Testis (tissue), 3 donors: ENCODE data around the gene ADGRF3. TPM values are rescaled to one million over a fixed set of nuclear protein-coding genes. Genes with fewer than 3 reads are reported as not detected.
"Not testable (repeated sequence)": the region's sequence is repeated elsewhere in the genome, so short reads cannot be mapped to it uniquely, and the experiment has no call there.

Experiments
- DNase-seq: peaks from one replicate; pipeline ENCODE4 v3.0.0-alpha.2; 2019
- H3K27ac ChIP-seq, 2 donors: fragments of 200-600 bp; sonication (generic); one replicate each; pipeline ENCODE4 v1.5.1; 2019
- H3K27me3 ChIP-seq: fragments of 200-600 bp; sonication (generic); one replicate; pipeline ENCODE4 v1.5.1; 2019
- H3K36me3 ChIP-seq: fragments of 200-600 bp; sonication (generic); one replicate; pipeline ENCODE4 v1.5.1; 2017; ENCODE audit warnings: low read depth; ENCODE audit errors: missing control alignments
- H3K4me1 ChIP-seq: fragments of 200-600 bp; sonication (generic); one replicate; pipeline ENCODE4 v1.5.1; 2019
- H3K4me3 ChIP-seq, 2 donors: fragments of 200-600 bp; sonication (generic); one replicate each; pipeline ENCODE4 v1.5.1; 2017 to 2019
- H3K9me3 ChIP-seq: fragments of 200-600 bp; sonication (generic); one replicate; pipeline ENCODE4 v1.5.1; 2017
- CTCF ChIP-seq, 3 experiments: fragments of 450-650 bp in 2 of 3; fragments of 200-600 bp in 1 of 3; sonication (generic) in 1 of 3; IDR thresholded peaks; one replicate each; pipeline ENCODE4 v1.5.1; 2016 to 2019; ENCODE audit warnings: antibody characterized with exemption in 3 of 3, mild to moderate bottlenecking in 2 of 3, moderate library complexity in 1 of 3
- POLR2A ChIP-seq: fragments of 450-650 bp; IDR thresholded peaks from one replicate; pipeline ENCODE4 v1.6.1; 2017; ENCODE audit warnings: antibody characterized with exemption, mild to moderate bottlenecking, moderate library complexity
- WGBS, 2 donors: methylation state at CpG; one replicate each; pipeline ENCODE4 v1.1.5; 2018; 5-methylcytosine and 5-hydroxymethylcytosine counted together
- intact Hi-C: fragments of 100-400 bp; cut with DNase I; formaldehyde crosslinking; loops from one replicate; pipeline ENCODE4 v1.15.1; 2023; ENCODE audit warnings: low total_unique reads
- polyA plus RNA-seq: library from polyadenylated mRNA; stranded (reverse); fragments of 350-450 nt; fragmentation: Illumina TruSeq; extraction: RNeasy Lipid Tissue Mini Kit (QIAGEN cat#74804); gene quantifications from one replicate; pipeline ENCODE4 v1.2.3, GENCODE V29; 2014; ENCODE audit warnings: low read depth, low replicate concordance; ENCODE audit not compliant: insufficient read depth
- total RNA-seq, 2 donors: library from RNA; depleted of rRNA; stranded (reverse); fragments of >200 nt; gene quantifications; one replicate each; pipeline ENCODE4 v1.2.3, GENCODE V29; 2016

ADGRF3 gene
- total and polyA plus RNA-seq, 3 donors from 2014 or later, result 1.0 to 2.2 (median 1.6) TPM

- H3K27ac ChIP-seq, result no peak overlapping the region
- no peak overlapping the region for H3K4me3 ChIP-seq
- no peaks in the 10 kb centered on the region for H3K9me3 ChIP-seq
- DNase-seq, result no peak
- WGBS, 2 donors, result 50 to 55% methylated on average over 3 of the region's 3 CpGs
- no peaks in the 10 kb centered on the region for H3K36me3 ChIP-seq
- intact Hi-C loops, result no loop called here
- H3K4me1 ChIP-seq, result no peaks in the 10 kb centered on the region
- TF ChIP-seq POLR2A (no peak), CTCF (IDR thresholded peaks at IDR 0.05) (no peak)
- no peaks in the 10 kb centered on the region for H3K27me3 ChIP-seq
Observed at GRCh38 chr2:26335231-26335630, 11.4 kb downstream of the ADGRF3 start.

GRCh38 chr2:26333293-26333692 lies 13.3 kb downstream of the ADGRF3 start:
- H3K36me3 ChIP-seq, result no peaks in the 10 kb centered on the region
- H3K9me3 ChIP-seq, result no peaks in the 10 kb centered on the region
- WGBS, 2 donors, result 44% methylated on average over 2 of the region's 2 CpGs; no CpG with 5 or more reads in 1 of the 2 donors
- H3K27ac ChIP-seq, result no peak overlapping the region
- H3K27me3 ChIP-seq, result no peaks in the 10 kb centered on the region
- no peak for DNase-seq
- intact Hi-C loops, result no loop called here
- H3K4me1 ChIP-seq, result no peaks in the 10 kb centered on the region
- no peak for TF ChIP-seq CTCF (IDR thresholded peaks at IDR 0.05)
- no peak overlapping the region for H3K4me3 ChIP-seq

GRCh38 chr2:26331321-26331720 lies 15.3 kb downstream of the ADGRF3 start:
- H3K27me3 ChIP-seq, H3K36me3 ChIP-seq, H3K27ac ChIP-seq, H3K4me1 ChIP-seq, H3K9me3 ChIP-seq, intact Hi-C loops, DNase-seq, H3K4me3 ChIP-seq: not testable (repeated sequence)
- WGBS, 2 donors, result 88 to 97% methylated on average over 8 of the region's 8 CpGs

- Histone ChIP-seq H3K4me1 (no peaks in the 10 kb centered on the region), H3K9me3 (no peaks in the 10 kb centered on the region), H3K27me3 (no peaks in the 10 kb centered on the region), H3K27ac (no peak overlapping the region), H3K36me3 (no peaks in the 10 kb centered on the region), H3K4me3 (no peak overlapping the region)
- TF ChIP-seq CTCF (IDR thresholded peaks at IDR 0.05), result no peak
- no peak for TF ChIP-seq POLR2A
- WGBS, 2 donors, result 68 to 82% methylated on average over 3 of the region's 3 CpGs
- intact Hi-C loops, result no loop called here
- DNase-seq, result no peak
Observed at GRCh38 chr2:26330604-26331003, 16.0 kb downstream of the ADGRF3 start.

- Histone ChIP-seq H3K9me3 (no peaks in the 10 kb centered on the region), H3K36me3 (no peaks in the 10 kb centered on the region), H3K27ac (no peak overlapping the region), H3K4me1 (no peaks in the 10 kb centered on the region), H3K27me3 (no peaks in the 10 kb centered on the region), H3K4me3 (no peak overlapping the region)
- peak; percentile 95 for DNase-seq
- no peak for TF ChIP-seq POLR2A
- peak; percentile 63 to 81 (median 78) for TF ChIP-seq CTCF (IDR thresholded peaks at IDR 0.05)
- intact Hi-C loops, result no loop called here
- WGBS, 2 donors, result 12 to 20% methylated on average over 7 of the region's 7 CpGs
Observed at GRCh38 chr2:26330114-26330549, 16.5 kb downstream of the ADGRF3 start.

- H3K27ac ChIP-seq, H3K9me3 ChIP-seq, H3K4me3 ChIP-seq, H3K36me3 ChIP-seq, H3K27me3 ChIP-seq, H3K4me1 ChIP-seq, intact Hi-C loops, DNase-seq: not testable (repeated sequence)
- WGBS, 2 donors, result 94 to 95% methylated on average over 4 of the region's 4 CpGs
Observed at GRCh38 chr2:26329083-26329482, 17.5 kb downstream of the ADGRF3 start.
